HG03139 (cell line): ENCODE data around the gene UBTD1.
A peak's percentile ranks its signal among the peaks of the same experiment; 100 is the strongest.

Experiments
- ATAC-seq: cut with Tn5 transposase; IDR thresholded peaks from one replicate; pipeline ENCODE4 v1.9.1; 2021; ENCODE audit not compliant: unreplicated experiment

UBTD1 gene

DNA sequence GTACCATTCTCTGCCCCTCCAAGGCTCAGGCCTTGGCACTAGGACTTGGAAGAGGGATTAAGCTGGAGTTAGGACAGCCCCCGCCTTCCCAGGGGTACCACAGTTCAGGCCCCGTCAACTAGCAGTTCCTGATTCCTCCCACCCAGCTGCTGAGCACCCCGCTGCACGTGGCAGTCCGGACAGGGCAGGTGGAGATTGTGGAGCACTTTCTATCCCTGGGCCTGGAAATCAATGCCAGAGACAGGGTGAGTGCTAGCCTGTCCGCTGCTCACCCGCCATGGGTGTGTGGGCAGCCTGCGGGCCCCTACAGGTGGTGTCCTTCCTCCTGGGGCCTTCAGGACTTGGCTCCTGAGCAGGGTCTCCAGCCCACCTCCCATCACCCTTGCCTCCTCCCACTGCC, 83.4 kb downstream of the UBTD1 start:
- no peak for ATAC-seq

DNA sequence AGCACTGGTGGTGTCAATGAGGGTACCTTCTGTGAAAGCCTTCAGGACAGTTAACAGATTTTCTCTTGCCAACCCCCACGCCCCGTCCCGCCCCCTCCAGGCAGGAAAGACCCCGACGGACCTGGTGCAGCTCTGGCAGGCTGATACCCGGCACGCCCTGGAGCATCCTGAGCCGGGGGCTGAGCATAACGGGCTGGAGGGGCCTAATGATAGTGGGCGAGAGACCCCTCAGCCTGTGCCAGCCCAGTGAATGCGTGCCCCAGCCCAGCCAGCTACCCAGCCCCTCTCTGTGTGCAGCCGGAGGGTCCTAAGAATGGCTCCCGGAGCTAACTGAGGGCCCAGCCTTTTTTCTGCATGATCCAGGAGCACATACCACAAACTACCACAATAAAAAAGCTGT, 84.8 kb downstream of the UBTD1 start:
- no peak for ATAC-seq

DNA sequence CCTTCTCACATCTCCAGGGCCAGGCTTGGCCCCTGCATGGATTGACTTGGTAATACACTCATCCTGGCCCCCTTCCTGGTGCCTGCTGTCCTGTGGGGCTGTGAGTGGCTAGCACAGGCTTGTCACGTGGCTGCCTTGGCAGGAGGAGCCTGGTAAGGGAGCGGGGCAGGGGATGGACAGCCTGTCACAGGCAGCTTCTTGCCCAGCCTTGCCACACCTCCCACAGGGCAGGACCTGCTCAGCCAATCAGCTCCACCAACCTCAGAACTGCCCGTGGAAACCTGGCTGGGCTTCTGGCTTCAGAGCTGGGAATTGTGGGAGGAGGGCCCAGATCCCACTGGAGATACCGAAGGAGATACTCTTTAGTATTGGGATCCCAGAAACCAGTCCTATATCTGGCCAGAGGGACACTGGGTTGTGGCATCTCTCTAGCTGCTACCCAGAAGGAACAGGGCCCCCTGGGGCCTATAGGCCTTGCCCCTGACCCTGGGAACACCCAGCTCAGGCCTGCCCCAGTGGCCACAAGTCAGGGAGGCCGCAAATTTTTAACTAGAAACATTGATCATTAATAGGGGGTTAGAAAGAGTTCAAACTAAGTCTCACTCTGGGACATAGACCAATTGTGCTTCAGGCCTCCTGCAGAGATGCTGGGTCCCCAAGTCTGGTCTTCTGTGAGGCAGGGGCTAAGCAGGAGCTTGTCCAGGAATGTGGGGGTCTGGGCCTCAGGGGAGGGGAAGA, 85.5 kb downstream of the UBTD1 start, which contains the start of gene HOGA1:
TSS of gene HOGA1 (plus strand) at position 330 of the 738 bp plus-strand sequence. CDS start at position 645, 315 bp downstream.
- ATAC-seq: peak; percentile 48

DNA sequence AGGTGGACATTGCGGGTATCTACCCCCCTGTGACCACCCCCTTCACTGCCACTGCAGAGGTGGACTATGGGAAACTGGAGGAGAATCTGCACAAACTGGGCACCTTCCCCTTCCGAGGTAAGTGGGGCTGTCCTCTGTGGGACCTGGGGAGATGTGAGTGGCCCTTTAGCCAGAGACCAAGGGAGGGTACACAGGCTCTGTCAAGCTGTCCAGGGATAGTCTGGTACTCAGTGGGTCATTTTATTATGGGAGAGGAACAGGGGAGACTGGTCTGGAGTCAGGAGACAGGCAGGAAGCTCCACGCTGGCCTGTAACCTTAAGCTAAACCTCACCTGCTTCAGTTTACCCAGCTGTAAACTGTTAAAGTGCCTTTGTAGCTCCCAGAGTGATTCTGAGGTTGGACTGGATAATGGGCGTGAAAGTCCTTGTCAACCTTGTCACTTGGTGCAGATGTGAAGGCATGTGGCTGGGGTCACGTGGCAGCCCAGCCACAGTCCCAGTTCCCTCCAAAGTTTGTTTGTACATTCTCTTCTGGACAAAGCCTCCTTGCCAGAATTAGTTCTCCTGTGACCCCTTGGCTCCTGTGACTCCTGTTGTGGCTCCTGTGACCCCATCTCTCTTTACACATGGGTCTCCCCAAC, 86.2 kb downstream of the UBTD1 start:
- ATAC-seq: no peak

DNA sequence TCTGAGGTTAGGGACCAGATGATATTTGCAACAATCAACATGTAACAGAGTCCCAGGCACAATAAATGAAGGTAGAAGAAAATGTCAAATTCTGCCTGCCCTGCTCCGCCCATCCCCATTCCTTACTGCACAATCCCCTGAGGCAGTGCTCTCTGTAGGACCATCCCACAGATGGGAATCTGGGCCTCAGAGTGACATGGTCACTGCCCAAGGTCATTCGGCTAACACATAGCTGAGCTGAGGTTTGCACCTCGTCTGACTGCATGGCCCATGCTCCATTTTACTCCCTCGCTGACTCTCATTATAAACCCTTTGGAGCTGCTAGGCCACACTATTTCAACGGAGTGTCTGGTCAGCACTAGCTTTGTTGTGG, 86.7 kb downstream of the UBTD1 start:
- no peak for ATAC-seq

DNA sequence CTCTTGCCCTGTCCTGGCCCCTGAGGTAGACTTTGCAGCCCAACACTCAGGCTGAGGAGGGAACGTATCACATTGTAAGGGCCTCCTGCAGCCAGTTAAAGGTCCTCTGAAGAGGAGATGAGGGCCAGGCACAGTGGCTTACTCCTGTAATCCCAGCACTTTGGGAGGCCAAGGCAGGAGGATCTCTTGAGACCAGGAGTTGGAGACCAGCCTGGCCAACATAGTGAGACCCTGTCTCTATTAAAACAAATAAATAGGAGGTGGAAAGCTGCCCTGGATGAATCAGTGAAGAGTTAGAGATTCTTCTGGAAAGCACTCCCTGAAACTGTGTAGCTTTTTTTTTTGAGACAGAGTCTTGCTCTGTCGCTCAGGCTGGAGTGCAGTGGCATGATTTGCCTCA, 88.5 kb downstream of the UBTD1 start:
- no peak for ATAC-seq

DNA sequence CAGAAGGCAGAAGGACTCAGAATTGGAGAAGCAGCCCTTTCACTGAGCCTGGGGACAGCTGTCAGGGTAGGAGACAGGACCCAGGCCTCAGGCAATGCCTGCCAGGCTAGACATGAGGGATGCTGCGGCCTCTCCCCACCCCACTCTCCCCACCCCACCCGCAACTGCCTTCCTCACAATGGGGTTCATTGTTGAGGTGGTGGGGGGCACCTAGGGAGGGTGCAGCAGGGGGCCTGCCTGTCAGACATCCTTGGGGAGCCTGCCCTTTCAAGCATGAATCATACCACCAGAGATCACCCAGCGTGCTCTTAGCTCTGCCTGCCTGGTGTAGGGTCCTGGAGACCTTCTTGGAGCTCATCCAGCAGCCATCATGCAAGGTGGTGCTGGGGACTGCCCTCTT, 90.8 kb downstream of the UBTD1 start, which contains the start of gene C10orf62:
TSS of gene C10orf62 (plus strand) at position 243 of the 400 bp plus-strand sequence. CDS start 177 bp downstream, outside the sequence.
- ATAC-seq: no peak

DNA sequence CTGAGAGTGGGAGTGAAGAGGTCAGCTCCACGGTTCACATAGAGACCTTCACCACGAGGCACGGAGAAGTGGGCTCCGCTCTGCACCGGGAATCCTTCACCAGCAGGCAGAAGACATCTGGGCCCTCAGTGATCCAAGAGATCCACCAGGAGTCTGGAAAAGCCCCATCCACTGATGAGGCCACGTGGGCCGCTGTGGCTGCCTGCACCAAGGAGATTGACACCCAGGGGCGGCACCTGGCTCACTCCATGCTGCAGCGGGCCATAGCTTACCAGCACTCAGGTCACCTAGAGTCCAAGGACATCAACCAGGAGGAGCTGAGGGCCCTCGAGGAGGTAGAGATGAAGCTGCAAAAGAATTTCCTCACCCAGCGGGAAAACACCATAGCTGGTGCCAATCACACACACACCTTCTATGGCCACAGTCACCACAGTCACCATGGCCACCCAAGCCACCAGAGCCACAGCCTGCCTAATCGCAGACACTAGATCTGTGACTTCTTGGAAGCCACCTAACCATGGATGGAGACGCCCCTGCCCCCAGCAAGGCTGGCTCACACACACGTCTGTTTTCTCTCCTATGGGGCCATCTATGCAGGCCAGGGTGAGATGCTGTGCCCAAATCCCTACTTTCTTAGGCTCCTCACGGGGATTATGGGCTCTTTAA, 91.5 kb downstream of the UBTD1 start:
- ATAC-seq: no peak

DNA sequence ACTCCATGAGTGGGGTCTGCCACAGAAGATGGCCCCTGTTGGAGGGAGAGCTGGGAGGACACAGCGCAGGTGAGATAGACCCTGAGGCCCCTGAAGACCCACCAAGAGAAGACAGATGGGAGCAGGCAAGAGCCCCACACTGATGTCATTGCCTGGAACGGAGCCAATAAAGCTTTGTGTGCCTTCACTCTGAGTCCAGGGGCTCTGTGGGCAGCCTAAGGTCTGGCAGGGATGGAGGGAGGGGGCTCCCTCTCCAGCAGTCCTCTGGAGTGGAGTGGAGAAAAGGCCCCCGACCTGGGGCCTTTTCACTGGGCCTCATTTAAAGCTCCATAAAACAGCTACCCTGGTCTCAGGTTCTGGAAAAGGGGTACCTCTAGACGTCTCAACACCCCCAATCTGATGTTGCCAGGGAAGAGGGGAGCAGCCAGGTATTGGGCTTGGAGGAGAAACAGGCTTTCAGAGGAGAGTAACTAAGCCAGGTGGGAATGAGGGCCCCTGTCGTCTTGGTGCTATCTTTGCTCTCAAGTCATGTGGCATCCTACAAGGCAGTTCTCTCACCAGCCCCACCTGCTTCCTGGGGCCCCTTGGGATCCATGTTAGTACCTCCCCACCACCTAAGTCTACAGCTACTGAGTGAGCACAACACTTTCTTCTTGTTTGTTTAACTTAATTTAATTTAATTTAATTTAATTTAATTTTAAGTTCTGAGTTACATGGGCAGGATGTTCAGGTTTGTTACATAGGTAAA, 92.2 kb downstream of the UBTD1 start:
- ATAC-seq: no peak

DNA sequence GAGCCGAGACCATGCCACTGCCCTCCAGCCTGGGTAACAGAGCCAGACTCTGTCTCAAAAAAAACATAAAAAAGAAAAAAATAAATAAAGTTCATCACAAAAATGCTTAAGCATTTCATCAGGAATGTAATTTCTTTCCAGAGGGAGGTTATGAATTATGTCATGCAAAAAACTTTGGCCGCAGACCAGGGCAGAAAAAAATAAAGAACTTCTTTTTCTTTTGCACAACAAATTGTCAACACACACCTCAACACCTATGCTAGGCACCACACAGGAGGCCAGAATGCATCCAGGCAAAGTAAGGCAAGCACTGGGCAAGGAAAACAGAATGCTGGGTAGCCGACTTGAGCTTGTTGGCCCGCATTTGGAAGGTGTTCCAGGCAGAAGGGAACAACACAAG, 94.7 kb downstream of the UBTD1 start:
- no peak for ATAC-seq

DNA sequence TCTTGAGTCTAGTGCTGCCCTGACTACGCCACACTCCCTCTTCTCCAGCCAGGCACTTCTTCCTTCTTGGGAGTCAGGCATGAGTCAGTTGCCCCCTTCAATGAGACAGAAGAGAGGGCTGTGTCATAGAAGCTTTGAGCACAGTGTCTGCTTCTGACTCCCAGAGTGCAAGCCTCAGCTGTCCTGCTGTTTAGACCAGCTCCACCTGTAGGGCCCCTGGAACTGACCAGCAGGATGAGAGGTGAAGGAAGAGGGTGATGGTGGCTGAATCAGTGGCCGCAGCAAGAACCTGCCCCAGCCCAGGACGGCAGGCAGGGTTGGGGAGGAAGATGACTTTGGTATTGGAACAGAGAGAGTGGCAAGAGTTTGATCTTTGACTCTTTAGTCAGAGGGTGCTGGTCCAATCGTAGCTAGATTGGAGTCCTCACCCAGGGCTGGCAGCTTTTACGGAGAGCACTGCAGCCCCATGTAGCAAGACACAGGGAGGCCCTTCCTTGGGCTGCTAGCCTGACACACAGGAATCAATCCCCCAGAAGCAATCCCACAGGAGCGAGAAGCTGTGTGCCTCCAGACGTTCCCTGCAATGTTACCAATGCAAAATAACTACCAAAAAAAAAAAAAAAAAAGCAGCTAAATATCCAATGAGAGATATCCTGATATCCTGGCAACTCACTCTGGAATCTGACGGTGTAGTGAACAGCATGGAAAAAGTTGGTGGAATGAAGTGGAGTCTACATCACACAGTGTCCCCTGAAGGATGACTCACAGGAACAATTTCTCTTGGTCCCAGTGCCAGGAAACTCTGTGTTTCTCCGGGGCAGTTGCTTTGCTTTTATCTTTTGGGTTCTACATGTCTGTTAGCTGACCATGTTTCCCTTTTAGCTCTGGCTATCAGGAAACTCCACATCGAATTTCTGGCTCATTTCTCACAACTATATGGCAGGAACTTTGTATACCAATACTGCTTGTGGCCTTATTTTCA, 97.7 kb downstream of the UBTD1 start:
- ATAC-seq: no peak

DNA sequence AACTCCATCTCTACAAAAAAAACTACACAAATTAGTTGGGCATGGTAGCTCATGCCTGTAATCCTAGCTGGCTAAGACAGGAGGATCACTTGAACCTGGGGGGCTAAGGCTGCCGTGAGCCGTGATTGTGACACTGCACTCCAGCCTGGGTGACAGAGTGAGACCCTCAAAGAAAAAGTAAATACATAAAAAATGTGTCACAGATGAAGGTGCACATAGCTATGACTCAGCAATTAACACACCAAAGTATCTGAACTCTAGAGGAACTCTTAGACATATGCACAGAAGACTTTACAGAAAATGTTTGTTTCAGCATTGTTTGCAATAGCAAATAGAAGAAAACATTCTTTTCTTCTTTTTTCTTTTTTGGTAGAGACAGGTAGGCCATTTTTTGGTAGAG, 99.1 kb downstream of the UBTD1 start:
- no peak for ATAC-seq

DNA sequence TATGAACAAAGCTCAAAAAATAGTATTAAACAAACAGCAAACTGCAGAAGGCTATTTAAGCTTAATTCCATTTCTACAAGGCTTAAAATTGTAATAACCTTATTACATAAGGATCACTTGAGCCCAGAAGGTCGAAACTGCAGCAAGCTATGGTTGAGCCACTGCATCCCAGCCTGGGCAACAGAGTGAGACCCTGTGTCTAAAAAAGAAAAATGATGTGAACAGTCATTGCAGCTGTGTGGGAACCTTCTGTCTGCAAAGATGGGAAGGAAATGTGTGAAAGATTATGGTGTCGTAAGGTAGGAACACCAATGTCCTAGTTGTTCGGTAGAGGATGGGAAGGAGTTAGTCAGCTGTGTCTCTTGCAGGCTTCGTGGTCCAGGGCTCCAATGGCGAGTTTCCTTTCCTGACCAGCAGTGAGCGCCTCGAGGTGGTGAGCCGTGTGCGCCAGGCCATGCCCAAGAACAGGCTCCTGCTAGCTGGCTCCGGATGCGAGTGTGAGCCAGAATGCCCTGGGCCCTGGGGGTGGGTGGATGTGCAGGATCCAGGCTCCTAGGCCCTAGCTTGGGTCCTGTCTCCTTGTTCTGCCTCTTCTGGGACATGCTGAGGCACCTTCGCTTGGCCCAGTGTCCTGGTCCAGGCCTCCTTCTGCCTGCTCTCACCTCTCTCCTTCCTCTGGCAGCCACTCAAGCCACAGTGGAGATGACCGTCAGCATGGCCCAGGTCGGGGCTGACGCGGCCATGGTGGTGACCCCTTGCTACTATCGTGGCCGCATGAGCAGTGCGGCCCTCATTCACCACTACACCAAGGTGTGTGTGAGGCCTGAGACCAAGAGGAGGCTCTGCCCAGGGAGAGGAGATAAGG, 99.9 kb downstream of the UBTD1 start:
- no peak for ATAC-seq

DNA sequence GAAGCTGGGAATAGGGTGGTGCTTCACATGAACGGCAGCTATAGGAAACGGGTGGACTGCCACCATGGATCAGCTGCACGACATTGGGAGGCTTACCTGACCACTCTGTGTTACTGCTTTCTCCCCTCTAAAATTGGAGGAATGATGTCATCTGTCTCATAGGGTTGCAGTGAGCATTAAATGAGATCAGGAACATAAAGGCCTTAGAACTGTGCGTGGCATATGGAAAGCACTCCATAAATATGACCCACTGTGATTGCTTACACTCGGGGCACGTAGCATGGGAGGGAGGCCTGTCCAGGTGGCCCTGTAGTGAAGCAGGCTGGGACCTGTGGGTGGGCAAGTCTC, 100.5 kb downstream of the UBTD1 start:
- ATAC-seq: no peak

DNA sequence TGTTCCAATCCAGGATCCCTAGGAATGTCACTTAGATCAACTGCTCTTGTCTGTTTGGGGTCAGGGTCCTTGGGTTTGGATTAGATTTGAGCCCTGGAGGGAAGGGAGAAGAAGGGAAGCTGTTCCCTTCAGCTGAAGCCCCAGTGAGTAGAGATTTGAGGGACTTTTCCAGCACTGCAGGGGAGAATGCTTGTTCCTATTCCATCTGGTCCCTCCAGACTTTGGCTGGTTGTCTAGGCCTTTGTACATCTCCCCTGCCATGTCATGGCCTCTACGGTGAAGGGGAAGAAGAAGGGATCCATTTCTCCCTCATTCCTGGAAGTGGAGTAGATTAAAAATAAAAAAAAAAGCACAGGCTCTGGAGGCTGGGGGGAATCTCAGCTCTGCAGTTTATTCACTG, 101.9 kb downstream of the UBTD1 start:
- ATAC-seq: no peak

DNA sequence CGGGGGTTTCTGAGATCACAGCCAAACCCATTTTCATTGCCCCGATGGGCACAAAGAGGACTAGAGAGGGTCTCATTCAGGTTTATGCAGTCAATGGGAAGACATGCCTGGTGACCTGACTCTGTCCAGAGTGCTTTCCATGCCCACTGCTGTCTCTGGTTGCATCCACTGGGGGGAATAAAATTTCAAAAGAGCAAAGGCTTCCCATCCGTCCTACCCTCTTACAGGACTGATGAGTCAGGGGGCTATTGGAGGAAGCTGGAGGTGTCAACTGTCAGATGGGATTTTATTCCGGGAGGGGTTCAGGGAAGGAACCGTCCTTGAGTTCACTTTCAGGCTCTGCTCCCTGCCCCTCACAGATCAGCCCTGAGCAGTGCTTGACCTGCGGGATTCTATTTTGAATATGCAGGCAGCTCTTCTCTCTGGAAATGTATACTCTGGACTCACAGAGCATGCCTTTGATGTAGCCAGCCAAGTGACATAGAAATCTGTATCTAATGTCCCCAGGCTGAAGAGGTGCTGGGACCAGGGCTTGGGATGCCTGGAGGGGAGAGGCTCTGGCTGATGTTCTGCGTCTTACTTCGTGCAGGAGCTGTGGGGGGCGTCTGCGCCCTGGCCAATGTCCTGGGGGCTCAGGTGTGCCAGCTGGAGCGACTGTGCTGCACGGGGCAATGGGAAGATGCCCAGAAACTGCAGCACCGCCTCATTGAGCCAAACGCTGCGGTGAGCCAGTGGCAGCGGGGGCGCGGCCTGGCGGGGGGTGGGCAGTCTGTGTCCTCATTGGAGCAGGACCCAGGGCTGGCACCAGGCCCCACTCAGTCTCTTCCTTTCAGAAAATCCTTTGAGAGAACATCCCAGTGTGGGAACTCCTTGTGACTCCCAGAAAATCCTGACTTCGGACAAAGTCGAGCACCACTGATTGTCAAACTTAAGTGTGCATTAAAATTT, 102.8 kb downstream of the UBTD1 start:
- ATAC-seq: no peak

DNA sequence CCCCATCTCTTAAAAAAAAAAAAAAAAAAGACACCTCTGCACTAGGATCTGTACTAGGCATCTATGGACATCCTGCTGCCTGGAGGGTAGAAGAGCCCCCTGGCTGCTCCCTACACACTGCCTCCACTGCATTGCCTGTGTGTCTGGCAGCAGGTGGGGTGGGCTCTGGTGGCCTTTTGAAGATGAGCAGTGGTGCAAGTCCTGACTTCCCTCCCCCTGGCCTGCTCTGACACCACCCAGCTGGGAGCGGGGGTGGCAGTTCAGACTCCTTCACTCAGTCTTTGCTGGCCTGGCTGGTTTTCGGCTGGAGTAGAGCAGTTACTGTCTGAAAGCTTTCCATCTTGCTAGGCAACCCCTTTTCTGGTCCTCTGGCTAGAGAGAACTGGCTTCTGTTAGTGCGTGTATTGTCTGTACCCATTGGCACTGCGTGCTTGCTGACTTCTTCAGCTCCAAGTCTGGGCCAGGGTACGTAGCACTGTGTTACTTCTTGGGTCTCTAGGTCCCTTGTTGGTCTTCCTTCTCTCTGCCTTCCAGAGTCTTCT, 108.4 kb downstream of the UBTD1 start:
- ATAC-seq: no peak

DNA sequence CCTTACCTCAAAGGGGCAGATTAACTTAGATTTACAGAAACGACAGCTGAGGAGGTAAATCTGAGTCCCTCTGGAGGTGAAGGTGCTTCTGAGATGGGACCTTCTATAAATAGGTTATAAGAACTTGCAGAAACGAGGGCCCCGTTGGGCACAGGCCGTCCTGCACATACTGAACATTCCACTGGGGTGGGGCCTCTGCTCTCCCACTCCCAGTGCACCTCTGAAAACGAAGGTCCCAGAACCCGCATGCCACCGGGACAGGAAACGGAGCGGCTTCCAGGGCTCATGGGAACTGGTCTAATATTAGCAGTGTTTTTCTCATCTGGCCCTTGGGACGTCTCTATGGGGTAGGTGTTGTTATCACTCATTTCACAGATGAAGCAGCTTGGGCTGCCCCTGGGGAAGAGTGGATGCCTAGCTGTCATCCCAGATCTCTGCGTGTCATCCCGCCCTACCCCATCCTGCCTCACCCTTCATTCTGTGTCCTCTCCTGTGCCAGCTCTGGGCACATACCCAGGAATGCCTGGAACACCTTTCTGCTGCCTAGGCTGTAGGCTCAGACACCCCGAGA, 110.4 kb downstream of the UBTD1 start:
- ATAC-seq: no peak
